Body of pancreas (tissue), 4 donors: ENCODE data around the gene ANKAR. TPM values are rescaled to one million over a fixed set of nuclear protein-coding genes. Genes with fewer than 3 reads are reported as not detected.

Source experiments
- ATAC-seq: fragments of 150-250 bp; one replicate; pipeline ENCODE4 v1.9.1; 2016
- DNase-seq, 4 donors: peaks; one replicate each; pipeline ENCODE4 v3.0.0-alpha.2; 2019
- H3K27ac ChIP-seq, 4 donors: fragments of 200-600 bp; sonication (generic); 1 replicate in 3 of 4; 2 replicates in 1 of 4; pipeline versions ENCODE4 v1.5.1 to v1.6.1; 2016 to 2019; ENCODE audit warnings: mild to moderate bottlenecking in 1 of 4, mixed read lengths in 1 of 4, moderate library complexity in 1 of 4
- H3K27me3 ChIP-seq, 2 donors: fragments of 200-600 bp; sonication (generic); one replicate each; pipeline ENCODE4 v1.6.0; 2016; ENCODE audit warnings: mild to moderate bottlenecking in 1 of 2
- H3K36me3 ChIP-seq, 2 donors: fragments of 200-600 bp; sonication (generic); replicated peaks in 1 of 2; 2 replicates each; pipeline ENCODE4 v1.5.1; 2016; ENCODE audit warnings: low read depth in 2 of 2; ENCODE audit not compliant: insufficient read depth in 1 of 2
- H3K4me1 ChIP-seq: fragments of 200-600 bp; sonication (generic); one replicate; pipeline ENCODE4 v1.6.0; 2016
- H3K4me3 ChIP-seq, 2 donors: fragments of 200-600 bp; sonication (generic); 1 replicate in 1 of 2; 2 replicates in 1 of 2; pipeline ENCODE4 v1.5.1; 2016 to 2019
- H3K9me3 ChIP-seq, 3 donors: fragments of 200-600 bp; sonication (generic); 1 replicate in 2 of 3; 2 replicates in 1 of 3; pipeline ENCODE4 v1.5.1; 2016
- CTCF ChIP-seq, 7 experiments: fragments of 450-650 bp in 4 of 7; fragments of 200-600 bp in 3 of 7; sonication (generic) in 3 of 7; IDR thresholded peaks; one replicate each; pipeline ENCODE4 v1.5.1; 2016 to 2019; ENCODE audit warnings: antibody characterized with exemption in 7 of 7
- POLR2A ChIP-seq, 3 donors: fragments of 450-650 bp; IDR thresholded peaks; one replicate each; pipeline ENCODE4 v1.6.1; 2016; ENCODE audit warnings: antibody characterized with exemption in 3 of 3, mild to moderate bottlenecking in 2 of 3
- WGBS, 2 donors: methylation state at CpG; one replicate each; pipeline ENCODE4 v1.1.5; 2017; 5-methylcytosine and 5-hydroxymethylcytosine counted together
- intact Hi-C: fragments of 100-400 bp; cut with DNase I; formaldehyde crosslinking; loops from one replicate; pipeline ENCODE4 v1.15.1; 2023
- total RNA-seq, 2 donors: library from RNA; depleted of rRNA; stranded (reverse); fragments of >200 nt; gene quantifications; one replicate each; pipeline ENCODE4 v1.1.0, GENCODE V29; 2016

The ANKAR gene
- total RNA-seq = 10 to 100 TPM; 10.9 to 14.3 TPM

- Histone ChIP-seq H3K27me3 (no peaks in the 10 kb centered on the region), H3K27ac (peak within 1 kb of the TSS; percentile 84 to 98 (median 94)), H3K9me3 (no peaks in the 10 kb centered on the region), H3K4me3 (peak within 1 kb of the TSS; percentile 20 to 41), H3K36me3 (no peaks in the 10 kb centered on the region), H3K4me1 (peaks cover 19% of the 10 kb centered on the region)
- WGBS, 2 donors = 0 to 1% methylated on average over 22 to 62 of the region's 62 CpGs
- TF ChIP-seq CTCF (IDR thresholded peaks at IDR 0.05) (peak; percentile 77 to 96 (median 93)), POLR2A (IDR thresholded peaks at IDR 0.05) (peak; percentile 78 to 93 (median 86))
- DNase-seq (peak; percentile 91 to 94 (median 94)), ATAC-seq (peak; percentile 99)
- intact Hi-C loops = no loop called here
Measured at GRCh38 chr2:189674374-189675112, at the start of gene ANKAR. Gene ANKAR (plus strand): TSS chr2:189674670. CDS start chr2:189676491, 1,821 bp downstream.

GRCh38 chr2:189625636-189626035, 48.8 kb upstream of the ANKAR start:
- Histone ChIP-seq H3K4me3 (no peak overlapping the region), H3K9me3 (no peaks in the 10 kb centered on the region), H3K36me3 (no peaks in the 10 kb centered on the region), H3K4me1 (no peaks in the 10 kb centered on the region), H3K27ac (no peak overlapping the region), H3K27me3 (no peaks in the 10 kb centered on the region)
- ATAC-seq (no peak), DNase-seq (no peak)
- TF ChIP-seq CTCF (IDR thresholded peaks at IDR 0.05) = no peak
- no peak for TF ChIP-seq POLR2A (IDR thresholded peaks at IDR 0.05)
- intact Hi-C loops = no loop called here
- WGBS, 2 donors = 66 to 81% methylated on average over 2 of the region's 2 CpGs

- Histone ChIP-seq H3K4me3 (no peak overlapping the region), H3K9me3 (no peaks in the 10 kb centered on the region), H3K4me1 (no peaks in the 10 kb centered on the region), H3K27me3 (no peaks in the 10 kb centered on the region), H3K36me3 (no peaks in the 10 kb centered on the region), H3K27ac (no peak overlapping the region)
- 86 to 92% methylated on average over 1 of the region's 1 CpG for WGBS, 2 donors
- TF ChIP-seq POLR2A (IDR thresholded peaks at IDR 0.05) (no peak), CTCF (IDR thresholded peaks at IDR 0.05) (no peak)
- ATAC-seq = no peak
- intact Hi-C loops = no loop called here
- DNase-seq = no peak
Measured at GRCh38 chr2:189627789-189628188, 46.7 kb upstream of the ANKAR start.

GRCh38 chr2:189628817-189629530, 45.5 kb upstream of the ANKAR start:
- no peak overlapping the region for H3K27ac ChIP-seq
- H3K9me3 ChIP-seq = no peaks in the 10 kb centered on the region
- intact Hi-C loops = no loop called here
- no peaks in the 10 kb centered on the region for H3K36me3 ChIP-seq
- H3K4me1 ChIP-seq = no peaks in the 10 kb centered on the region
- TF ChIP-seq POLR2A (IDR thresholded peaks at IDR 0.05) (no peak), CTCF (IDR thresholded peaks at IDR 0.05) (no peak)
- DNase-seq = no peak
- no peaks in the 10 kb centered on the region for H3K27me3 ChIP-seq
- WGBS, 2 donors = 77 to 85% methylated on average over 9 of the region's 9 CpGs
- no peak overlapping the region for H3K4me3 ChIP-seq
- no peak for ATAC-seq
